ENCODE data around the gene RMDN2.

The RMDN2 gene

GRCh38 chr2:37966326-37966725 is 41.2 kb downstream of the RMDN2 start:
- no peak overlapping the region for H3K9ac ChIP-seq
- H3K9me3 ChIP-seq, result peaks cover 41% of the 10 kb centered on the region
- H3K27me3 ChIP-seq, result no peaks in the 10 kb centered on the region
- H3K27ac ChIP-seq, result no peak overlapping the region
- H3K4me1 ChIP-seq, result no peaks in the 10 kb centered on the region
- H4K20me1 ChIP-seq, result no peaks in the 10 kb centered on the region
- TF ChIP-seq Cebpa-rat (IDR thresholded peaks at IDR 0.05), result no peak
- H3K36me3 ChIP-seq, result no peaks in the 10 kb centered on the region
- H3K4me3 ChIP-seq, result no peak overlapping the region
- H3K4me2 ChIP-seq, result no peak overlapping the region

GRCh38 chr2:37969731-37970130 is 44.6 kb downstream of the RMDN2 start:
- no peak overlapping the region for H3K9ac ChIP-seq
- no peak overlapping the region for H3K27ac ChIP-seq
- H4K20me1 ChIP-seq, result no peaks in the 10 kb centered on the region
- no peaks in the 10 kb centered on the region for H3K4me1 ChIP-seq
- TF ChIP-seq Cebpa-rat (IDR thresholded peaks at IDR 0.05), result no peak
- peaks cover 19% of the 10 kb centered on the region for H3K9me3 ChIP-seq
- no peaks in the 10 kb centered on the region for H3K36me3 ChIP-seq
- H3K27me3 ChIP-seq, result no peaks in the 10 kb centered on the region
- no peak overlapping the region for H3K4me2 ChIP-seq
- H3K4me3 ChIP-seq, result no peak overlapping the region

GRCh38 chr2:37971971-37972370 is 46.9 kb downstream of the RMDN2 start:
- Histone ChIP-seq H3K9me3 (peaks cover 8% of the 10 kb centered on the region), H3K27ac (no peak overlapping the region), H3K9ac (no peak overlapping the region), H3K4me2 (no peak overlapping the region), H4K20me1 (no peaks in the 10 kb centered on the region), H3K36me3 (no peaks in the 10 kb centered on the region), H3K27me3 (no peaks in the 10 kb centered on the region), H3K4me3 (no peak overlapping the region), H3K4me1 (no peaks in the 10 kb centered on the region)
- TF ChIP-seq Cebpa-rat (IDR thresholded peaks at IDR 0.05), result no peak

GRCh38 chr2:37973615-37974353 is 48.7 kb downstream of the RMDN2 start:
- H3K4me1 ChIP-seq, result no peaks in the 10 kb centered on the region
- H3K36me3 ChIP-seq, result no peaks in the 10 kb centered on the region
- no peaks in the 10 kb centered on the region for H3K27me3 ChIP-seq
- no peaks in the 10 kb centered on the region for H4K20me1 ChIP-seq
- H3K27ac ChIP-seq, result no peak overlapping the region
- no peak overlapping the region for H3K9ac ChIP-seq
- H3K9me3 ChIP-seq, result peaks cover 16% of the 10 kb centered on the region
- H3K4me2 ChIP-seq, result no peak overlapping the region
- no peak for TF ChIP-seq Cebpa-rat (IDR thresholded peaks at IDR 0.05)
- H3K4me3 ChIP-seq, result no peak overlapping the region

- Histone ChIP-seq H3K27ac (no peak overlapping the region), H3K9me3 (peaks cover 16% of the 10 kb centered on the region), H3K9ac (no peak overlapping the region), H3K4me3 (no peak overlapping the region), H4K20me1 (no peaks in the 10 kb centered on the region), H3K36me3 (no peaks in the 10 kb centered on the region), H3K4me1 (no peaks in the 10 kb centered on the region), H3K4me2 (no peak overlapping the region), H3K27me3 (no peaks in the 10 kb centered on the region)
- no peak for TF ChIP-seq Cebpa-rat (IDR thresholded peaks at IDR 0.05)
Observed at GRCh38 chr2:37975808-37976207, 50.7 kb downstream of the RMDN2 start.

GRCh38 chr2:37976411-37976810 is 51.3 kb downstream of the RMDN2 start:
- Histone ChIP-seq H3K4me2 (no peak overlapping the region), H3K9ac (no peak overlapping the region), H3K4me3 (no peak overlapping the region), H3K27me3 (no peaks in the 10 kb centered on the region), H3K4me1 (no peaks in the 10 kb centered on the region), H3K36me3 (no peaks in the 10 kb centered on the region), H3K9me3 (peaks cover 16% of the 10 kb centered on the region), H3K27ac (no peak overlapping the region), H4K20me1 (no peaks in the 10 kb centered on the region)
- no peak for TF ChIP-seq Cebpa-rat (IDR thresholded peaks at IDR 0.05)

GRCh38 chr2:37982147-37982582 is 57.1 kb downstream of the RMDN2 start:
- Histone ChIP-seq H3K9ac (no peak overlapping the region), H3K27ac (no peak overlapping the region), H4K20me1 (no peaks in the 10 kb centered on the region), H3K9me3 (peaks cover 16% of the 10 kb centered on the region), H3K36me3 (no peaks in the 10 kb centered on the region), H3K4me1 (no peaks in the 10 kb centered on the region), H3K27me3 (no peaks in the 10 kb centered on the region), H3K4me2 (no peak overlapping the region), H3K4me3 (no peak overlapping the region)
- no peak for TF ChIP-seq Cebpa-rat (IDR thresholded peaks at IDR 0.05)

GRCh38 chr2:37982847-37983246 is 57.8 kb downstream of the RMDN2 start:
- Histone ChIP-seq H3K4me3 (no peak overlapping the region), H3K4me2 (no peak overlapping the region), H3K9ac (no peak overlapping the region), H3K4me1 (no peaks in the 10 kb centered on the region), H3K27ac (no peak overlapping the region), H3K27me3 (no peaks in the 10 kb centered on the region), H3K36me3 (no peaks in the 10 kb centered on the region), H4K20me1 (no peaks in the 10 kb centered on the region), H3K9me3 (peaks cover 10% of the 10 kb centered on the region)
- TF ChIP-seq Cebpa-rat (IDR thresholded peaks at IDR 0.05), result no peak

GRCh38 chr2:37983719-37984118 is 58.6 kb downstream of the RMDN2 start:
- Histone ChIP-seq H3K4me1 (no peaks in the 10 kb centered on the region), H3K9me3 (0 out of 2 replicates have a peak, but pooled peaks cover 4% of the 10 kb centered on the region), H3K4me2 (no peak overlapping the region), H4K20me1 (no peaks in the 10 kb centered on the region), H3K36me3 (no peaks in the 10 kb centered on the region), H3K27ac (no peak overlapping the region), H3K27me3 (no peaks in the 10 kb centered on the region), H3K9ac (no peak overlapping the region), H3K4me3 (no peak overlapping the region)
- TF ChIP-seq Cebpa-rat (IDR thresholded peaks at IDR 0.05), result no peak

GRCh38 chr2:37984176-37984575 is 59.1 kb downstream of the RMDN2 start:
- no peak overlapping the region for H3K9ac ChIP-seq
- no peak for TF ChIP-seq Cebpa-rat (IDR thresholded peaks at IDR 0.05)

More at GRCh38 chr2:37984176-37984575, 59.1 kb downstream of the RMDN2 start:
- Histone ChIP-seq H3K36me3 (no peaks in the 10 kb centered on the region), H3K4me2 (no peak overlapping the region), H3K9me3 (0 out of 2 replicates have a peak, but pooled peaks cover 4% of the 10 kb centered on the region), H3K4me3 (no peak overlapping the region), H3K27me3 (no peaks in the 10 kb centered on the region), H3K4me1 (no peaks in the 10 kb centered on the region), H3K27ac (no peak overlapping the region), H4K20me1 (no peaks in the 10 kb centered on the region)

Data from BLaER1 (cell line).